ENCODE measurements around the gene PPP1R16B.

PPP1R16B gene

DNA sequence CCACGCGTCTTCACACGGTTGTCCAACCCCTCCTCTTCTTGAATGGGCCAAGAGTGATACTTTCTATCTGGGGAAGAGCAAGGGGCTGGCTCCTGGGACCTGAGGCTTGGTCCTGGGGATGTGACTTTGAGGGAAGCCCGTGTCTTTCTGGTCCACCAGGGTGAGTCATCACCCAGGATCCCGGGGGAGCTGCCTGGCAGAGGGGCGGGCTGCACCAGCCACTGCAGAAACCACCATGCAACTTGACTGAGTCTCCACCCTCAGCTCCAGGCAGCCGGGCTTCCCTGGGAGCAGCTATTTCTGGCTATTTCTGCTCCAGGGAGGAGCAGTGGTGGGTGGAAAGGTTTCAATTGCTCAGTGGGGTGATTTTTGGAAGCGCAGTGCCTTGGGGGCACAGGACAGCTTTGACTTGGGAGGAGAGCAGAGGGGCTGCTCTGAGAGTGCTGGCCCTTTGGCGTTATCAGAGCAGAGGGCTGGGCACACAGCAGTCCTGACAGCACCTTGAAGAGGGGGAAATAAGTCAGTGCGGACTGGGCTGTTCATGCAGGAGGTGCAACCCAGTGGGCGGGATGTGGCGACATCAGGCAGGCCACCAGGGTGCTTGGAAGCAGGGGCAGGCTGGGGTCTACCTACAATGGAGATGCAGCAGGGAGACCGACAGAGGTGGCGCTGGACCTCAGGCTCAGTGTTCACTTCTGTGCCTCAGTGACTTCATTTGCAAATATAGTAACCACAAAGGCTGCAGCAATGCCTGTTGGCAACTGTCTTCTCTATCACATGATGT, 75.6 kb downstream of the PPP1R16B start:
- CTCF ChIA-PET: interaction anchor here (0.6 to 1.3 kb wide), 3 partner anchors 12 to 89 kb away, joined by 3 to 4 read pairs (median 4); no protein-coding TSS in a partner anchor
- no peak overlapping the region for H3K27ac ChIP-seq
- TF ChIP-seq, protein P1, sequence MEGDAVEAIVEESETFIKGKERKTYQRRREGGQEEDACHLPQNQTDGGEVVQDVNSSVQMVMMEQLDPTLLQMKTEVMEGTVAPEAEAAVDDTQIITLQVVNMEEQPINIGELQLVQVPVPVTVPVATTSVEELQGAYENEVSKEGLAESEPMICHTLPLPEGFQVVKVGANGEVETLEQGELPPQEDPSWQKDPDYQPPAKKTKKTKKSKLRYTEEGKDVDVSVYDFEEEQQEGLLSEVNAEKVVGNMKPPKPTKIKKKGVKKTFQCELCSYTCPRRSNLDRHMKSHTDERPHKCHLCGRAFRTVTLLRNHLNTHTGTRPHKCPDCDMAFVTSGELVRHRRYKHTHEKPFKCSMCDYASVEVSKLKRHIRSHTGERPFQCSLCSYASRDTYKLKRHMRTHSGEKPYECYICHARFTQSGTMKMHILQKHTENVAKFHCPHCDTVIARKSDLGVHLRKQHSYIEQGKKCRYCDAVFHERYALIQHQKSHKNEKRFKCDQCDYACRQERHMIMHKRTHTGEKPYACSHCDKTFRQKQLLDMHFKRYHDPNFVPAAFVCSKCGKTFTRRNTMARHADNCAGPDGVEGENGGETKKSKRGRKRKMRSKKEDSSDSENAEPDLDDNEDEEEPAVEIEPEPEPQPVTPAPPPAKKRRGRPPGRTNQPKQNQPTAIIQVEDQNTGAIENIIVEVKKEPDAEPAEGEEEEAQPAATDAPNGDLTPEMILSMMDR (conservative IDR thresholded peaks at IDR 0.05; ENCODE audit: low read depth): no peak
- POLR2A ChIA-PET (ENCODE audit: low non-redundant PET): no interaction called here
- no peak for DNase-seq (ENCODE audit: low spot score)

GRCh38 chr20:38881806-38882440, 76.4 kb downstream of the PPP1R16B start:
- CTCF ChIA-PET: interaction anchor here (0.6 to 2.4 kb wide), 3 partner anchors 11 to 89 kb away, joined by 3 to 17 read pairs (median 4); no protein-coding TSS in a partner anchor
- DNase-seq (ENCODE audit: low spot score): no peak
- POLR2A ChIA-PET (ENCODE audit: low non-redundant PET): no interaction called here
- TF ChIP-seq, protein P1 (conservative IDR thresholded peaks at IDR 0.05; ENCODE audit: low read depth): no peak
- H3K27ac ChIP-seq: no peak overlapping the region

GRCh38 chr20:38882600-38882999, 77.1 kb downstream of the PPP1R16B start:
- no peak overlapping the region for H3K27ac ChIP-seq
- ChIA-PET CTCF (interaction anchor here (2.4 kb wide), 1 partner anchor 11 kb away, joined by 17 read pairs; no protein-coding TSS in a partner anchor), POLR2A (ENCODE audit: low non-redundant PET) (no interaction called here)
- TF ChIP-seq, protein P1 (conservative IDR thresholded peaks at IDR 0.05; ENCODE audit: low read depth): no peak
- DNase-seq (ENCODE audit: low spot score): no peak

DNA sequence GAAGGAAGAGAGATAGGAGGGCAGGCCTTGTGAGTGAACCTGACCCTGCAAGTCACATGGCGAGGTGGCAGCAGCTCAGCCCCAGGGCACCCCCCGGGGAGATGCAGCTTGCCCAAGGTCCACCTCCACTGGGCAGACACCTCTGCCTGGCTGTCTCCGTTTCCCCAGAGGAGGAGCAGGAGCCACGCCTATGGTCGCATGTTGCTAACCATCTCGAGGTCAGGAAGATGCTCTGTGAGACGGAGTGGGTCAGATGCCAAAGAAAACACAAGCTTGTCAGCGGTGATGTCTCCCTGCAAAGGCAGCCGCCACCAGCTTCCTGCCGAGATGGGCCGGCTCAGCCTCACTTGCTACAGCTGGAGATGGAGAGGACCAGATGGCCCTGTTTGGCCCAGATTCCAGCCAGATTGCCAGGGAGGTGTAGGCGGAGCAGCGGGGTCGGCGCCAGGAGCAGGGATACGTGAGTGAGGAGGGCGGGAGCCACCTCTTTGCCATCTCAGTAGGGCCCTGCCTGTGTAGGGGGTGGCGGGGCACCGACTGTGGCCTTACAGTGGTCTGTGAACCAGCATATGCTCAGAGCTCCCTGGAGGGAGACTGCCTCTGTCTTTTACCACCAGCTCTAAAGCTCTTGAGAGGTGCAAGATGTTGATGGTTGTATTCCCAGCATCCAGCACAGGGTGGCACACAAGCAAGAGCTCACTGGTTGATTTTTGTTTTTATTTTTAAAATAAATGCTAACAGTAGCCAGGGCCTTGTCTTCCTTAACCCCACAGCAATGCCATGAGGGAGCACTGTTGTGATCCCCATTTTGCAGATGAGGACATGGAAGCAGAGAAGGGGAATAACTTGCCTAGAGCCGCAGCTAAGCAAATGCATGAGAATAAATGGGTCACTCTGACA, 77.8 kb downstream of the PPP1R16B start:
- no peak for DNase-seq (ENCODE audit: low spot score)
- POLR2A ChIA-PET (ENCODE audit: low non-redundant PET): no interaction called here
- no peak overlapping the region for H3K27ac ChIP-seq
- CTCF ChIA-PET: interaction anchor here (0.6 to 2.4 kb wide), 3 partner anchors 10 to 891 kb away, joined by 3 to 17 read pairs (median 5); no protein-coding TSS in a partner anchor
- TF ChIP-seq, protein P1 (conservative IDR thresholded peaks at IDR 0.05; ENCODE audit: low read depth): no peak

DNA sequence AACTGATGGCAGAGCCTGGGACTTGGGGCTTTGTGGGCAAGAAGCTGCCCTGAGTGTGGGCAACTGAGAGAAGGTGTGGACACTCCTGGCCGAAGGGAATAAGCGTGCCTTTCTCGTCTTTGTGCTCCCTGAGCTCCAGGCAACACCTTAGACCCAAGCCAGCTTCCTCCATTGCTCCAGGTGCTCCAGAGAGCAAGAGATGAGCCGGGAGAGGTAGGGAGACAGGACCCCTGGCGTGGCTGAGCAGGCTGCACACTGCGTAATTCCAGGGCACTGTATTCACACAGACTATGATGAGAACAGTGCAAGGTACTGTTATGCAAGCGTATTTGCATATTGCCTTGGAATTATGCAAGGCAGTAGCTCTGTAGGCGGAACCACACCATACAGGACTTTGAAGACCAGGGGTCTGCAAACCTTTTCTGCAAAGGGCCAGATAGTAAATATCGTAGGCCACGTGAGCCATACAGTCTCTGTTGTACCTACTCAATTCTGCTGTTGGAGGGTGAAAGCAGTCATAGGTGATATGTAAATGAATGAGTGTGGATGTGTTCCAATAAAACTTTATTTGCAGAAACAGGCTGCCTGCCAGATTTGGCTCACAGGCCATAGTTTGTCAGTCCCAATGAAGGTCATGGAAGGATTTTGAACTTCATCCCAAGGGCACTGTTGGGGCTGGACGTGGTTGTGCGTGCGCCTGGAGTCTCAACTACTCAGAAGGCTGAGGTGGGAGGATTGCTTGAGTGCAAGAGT, 78.7 kb downstream of the PPP1R16B start:
- CTCF ChIA-PET: interaction anchor here (0.6 to 2.4 kb wide), 3 partner anchors 10 to 891 kb away, joined by 3 to 17 read pairs (median 5); no protein-coding TSS in a partner anchor
- POLR2A ChIA-PET (ENCODE audit: low non-redundant PET): no interaction called here
- DNase-seq (ENCODE audit: low spot score): no peak
- no peak overlapping the region for H3K27ac ChIP-seq
- TF ChIP-seq, protein P1 (conservative IDR thresholded peaks at IDR 0.05; ENCODE audit: low read depth): no peak

Measured in RWPE1 (cell line).